Keratinocyte (primary cell): ENCODE results near the gene TNRC18. TPM values are rescaled to one million over a fixed set of nuclear protein-coding genes. Genes with fewer than 3 reads are reported as not detected.
"Not testable (repeated sequence)": the region's sequence is repeated elsewhere in the genome, so short reads cannot be mapped to it uniquely, and the experiment has no call there.

Experiments
- DNase-seq: peaks from one replicate; pipeline ENCODE4 v3.0.0-alpha.2; 2011; ENCODE audit warnings: low read depth, missing footprints, low spot score
- FAIRE-seq: peaks from 2 replicates; lab custom pipeline; 2011; peaks lifted over from hg19 to GRCh38; lab: Jason Lieb, UNC
- H2AFZ ChIP-seq: 2 replicates; pipeline ENCODE4 v1.6.0; 2012; ENCODE audit warnings: low read length, control low read depth, inconsistent platforms; ENCODE audit not compliant: control insufficient read depth
- H3K27ac ChIP-seq: 2 replicates; pipeline ENCODE4 v1.5.1; 2011; ENCODE audit warnings: low read length; ENCODE audit not compliant: control insufficient read depth, insufficient read depth
- H3K27me3 ChIP-seq: 3 replicates; pipeline ENCODE4 v1.6.0; 2011; ENCODE audit warnings: low read length; ENCODE audit not compliant: control insufficient read depth, insufficient read depth; ENCODE audit errors: extremely low read depth
- H3K36me3 ChIP-seq, 2 experiments: 2 replicates in 1 of 2; 3 replicates in 1 of 2; pipeline ENCODE4 v1.5.1; 2011; ENCODE audit warnings: low read length in 2 of 2, mild to moderate bottlenecking in 1 of 2; ENCODE audit not compliant: control insufficient read depth in 2 of 2, insufficient read depth in 2 of 2; ENCODE audit errors: extremely low read depth in 1 of 2
- H3K4me1 ChIP-seq: 3 replicates; pipeline ENCODE4 v1.5.1; 2011; ENCODE audit warnings: low read length; ENCODE audit not compliant: control insufficient read depth, insufficient read depth; ENCODE audit errors: extremely low read depth
- H3K4me2 ChIP-seq: 3 replicates; pipeline ENCODE4 v1.6.0; 2011; ENCODE audit warnings: low read depth, low read length; ENCODE audit not compliant: control insufficient read depth, insufficient read depth; ENCODE audit errors: extremely low read depth
- H3K4me3 ChIP-seq, 3 experiments: fragments of 200-600 bp in 1 of 3; sonication (generic) in 1 of 3; 2 replicates in 2 of 3; 3 replicates in 1 of 3; pipeline ENCODE4 v1.5.1; 2011 to 2016; ENCODE audit warnings: low read length in 3 of 3, mild to moderate bottlenecking in 3 of 3, control low read depth in 2 of 3, inconsistent platforms in 1 of 3, low read depth in 1 of 3, mixed read lengths in 1 of 3, mixed run types in 1 of 3, moderate library complexity in 1 of 3; ENCODE audit not compliant: control insufficient read depth in 2 of 3, insufficient read depth in 2 of 3; ENCODE audit errors: extremely low read depth in 1 of 3
- H3K79me2 ChIP-seq: 2 replicates; pipeline ENCODE4 v1.6.0; 2012; ENCODE audit warnings: low read length; ENCODE audit not compliant: control insufficient read depth, insufficient read depth
- H3K9ac ChIP-seq: 3 replicates; pipeline ENCODE4 v1.6.0; 2011; ENCODE audit warnings: low read length; ENCODE audit not compliant: control insufficient read depth, insufficient read depth; ENCODE audit errors: extremely low read depth
- H3K9me1 ChIP-seq: 3 replicates; pipeline ENCODE4 v1.6.0; 2011; ENCODE audit warnings: low read length; ENCODE audit not compliant: control insufficient read depth, insufficient read depth; ENCODE audit errors: extremely low read depth
- H3K9me3 ChIP-seq: 2 replicates; pipeline ENCODE4 v1.5.1; 2012; ENCODE audit warnings: low read depth, low read length; ENCODE audit not compliant: control insufficient read depth
- H4K20me1 ChIP-seq: 3 replicates; pipeline ENCODE4 v1.6.0; 2011; ENCODE audit warnings: low read length; ENCODE audit not compliant: control insufficient read depth, insufficient read depth; ENCODE audit errors: extremely low read depth
- EZH2 ChIP-seq: IDR thresholded peaks from one replicate; pipeline ENCODE4 v1.6.1; 2012; ENCODE audit warnings: inconsistent platforms, mild to moderate bottlenecking, low read length, moderate library complexity
- dilution Hi-C: fragments of 300-500 bp; cut with MboI; formaldehyde crosslinking; loops from one replicate; pipeline ENCODE4 v1.7.0; 2020; ENCODE audit warnings: low sequenced_read_pairs; ENCODE audit not compliant: extremely low pct_ligation_motif_present
- polyA plus RNA-seq, 5 experiments: library from polyadenylated mRNA; depleted of rRNA in 3 of 5; stranded (reverse) in 3 of 5; stranded (forward) in 1 of 5; unstranded in 1 of 5; fragments of >200 nt; gene quantifications; 1 replicate in 1 of 5; 2 replicates in 3 of 5; 3 replicates in 1 of 5; pipeline versions ENCODE4 v1.2.1 to v1.2.3, GENCODE V29; 2011 to 2012; ENCODE audit warnings: missing spikeins in 2 of 5, low read depth in 1 of 5, low replicate concordance in 1 of 5
- TF ChIP-seq, protein P1 (sequence below), 3 experiments: IDR thresholded peaks in 1 of 3; conservative IDR thresholded peaks in 1 of 3; optimal IDR thresholded peaks in 1 of 3; 2 replicates in 2 of 3; 3 replicates in 1 of 3; pipeline versions ENCODE3 to v1.5.1; 2011; ENCODE audit warnings: low read length in 3 of 3, mild to moderate bottlenecking in 3 of 3, moderate library complexity in 2 of 3, control low read depth in 1 of 3, inconsistent platforms in 1 of 3; ENCODE audit not compliant: insufficient read depth in 2 of 3; ENCODE audit errors: extremely low read depth in 1 of 3

The TNRC18 gene
- polyA plus RNA-seq, 1 donor (not counting 4 experiments of a cell fraction or from before 2014, with no cell fraction given), result 13.2 TPM

DNA sequence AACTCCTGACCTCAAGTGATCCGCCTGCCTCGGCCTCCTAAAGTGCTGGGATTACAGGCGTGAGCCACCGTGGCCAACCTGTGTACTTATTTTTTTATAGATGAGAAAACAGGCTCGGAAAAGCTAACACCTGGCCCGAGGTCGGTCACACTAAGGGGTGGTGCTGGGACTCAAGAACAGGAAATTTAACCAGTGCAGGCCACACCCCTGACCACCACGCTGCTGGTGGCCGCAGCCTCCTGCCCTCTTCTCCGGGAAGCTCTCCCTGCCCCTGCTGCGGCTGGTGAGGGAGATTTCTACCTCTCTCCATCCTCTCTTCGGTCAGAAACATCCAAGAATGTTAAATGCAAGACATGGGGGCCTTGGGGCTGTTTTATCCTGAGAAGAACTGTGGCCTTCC, 63.2 kb downstream of the TNRC18 start:
- no peak overlapping the region for H2AFZ ChIP-seq
- no peak for TF ChIP-seq EZH2
- no peak for DNase-seq
- peaks cover under 1% of the 10 kb centered on the region for H3K4me1 ChIP-seq
- no peak overlapping the region for H3K4me2 ChIP-seq
- H3K9me1 ChIP-seq, result no peaks in the 10 kb centered on the region
- peaks cover 63% of the 10 kb centered on the region for H3K79me2 ChIP-seq
- no peaks in the 10 kb centered on the region for H3K9me3 ChIP-seq
- no peak overlapping the region for H3K4me3 ChIP-seq
- H4K20me1 ChIP-seq, result peaks cover 10% of the 10 kb centered on the region
- dilution Hi-C loops, result no loop called here
- H3K27me3 ChIP-seq, result no peaks in the 10 kb centered on the region
- no peak overlapping the region for H3K9ac ChIP-seq
- no peak overlapping the region for H3K27ac ChIP-seq
- H3K36me3 ChIP-seq, result peaks cover 39 to 41% of the 10 kb centered on the region in 2 experiments
- FAIRE-seq, result no peak

DNA sequence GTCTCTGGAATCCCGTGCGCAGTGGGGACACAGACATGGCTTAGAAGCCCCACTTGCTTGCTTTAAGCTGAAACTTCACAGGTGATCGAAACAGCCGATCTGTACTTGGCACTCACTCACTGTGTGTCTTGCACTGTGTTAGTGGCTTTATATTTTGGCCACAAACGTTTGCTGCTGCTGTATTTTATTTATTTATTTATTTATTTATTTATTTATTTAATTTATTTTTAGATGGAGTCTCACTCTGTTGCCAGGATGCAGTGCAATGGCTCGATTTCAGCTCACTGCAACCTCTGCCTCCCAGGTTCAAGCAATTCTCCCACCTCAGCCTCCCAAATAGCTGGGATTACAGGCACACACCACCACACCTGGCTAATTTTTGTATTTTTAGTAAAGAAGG, 63.6 kb downstream of the TNRC18 start:
- H3K4me2 ChIP-seq, DNase-seq, H3K27me3 ChIP-seq, H3K9me3 ChIP-seq, H2AFZ ChIP-seq, H3K27ac ChIP-seq, H3K4me3 ChIP-seq, FAIRE-seq, H3K9me1 ChIP-seq, H3K9ac ChIP-seq, H3K4me1 ChIP-seq, dilution Hi-C loops: not testable (repeated sequence)
- H3K79me2 ChIP-seq, result peaks cover 63% of the 10 kb centered on the region
- H4K20me1 ChIP-seq, result peaks cover 12% of the 10 kb centered on the region
- H3K36me3 ChIP-seq, result peaks cover 39 to 42% of the 10 kb centered on the region in 2 experiments

DNA sequence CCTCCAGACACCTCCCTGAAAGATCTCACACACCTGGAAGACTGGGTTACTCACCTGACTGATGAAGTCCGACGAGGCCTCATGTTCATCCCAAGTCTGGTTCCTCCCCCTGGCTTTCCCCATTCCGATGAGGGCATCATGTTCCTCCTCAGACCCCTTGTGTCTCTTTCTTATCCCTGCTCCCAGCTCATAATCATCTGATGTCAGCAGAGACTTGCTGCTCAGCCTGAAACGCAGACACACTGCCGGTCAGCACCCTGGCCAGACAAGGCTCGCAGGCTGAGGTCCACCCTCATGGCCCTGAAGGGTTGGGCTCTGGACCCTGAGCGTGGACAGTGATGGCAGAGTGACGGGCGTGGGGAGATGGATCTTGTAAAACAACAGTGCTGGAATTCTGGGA, 64.3 kb downstream of the TNRC18 start:
- TF ChIP-seq EZH2, result no peak
- TF ChIP-seq, protein P1, sequence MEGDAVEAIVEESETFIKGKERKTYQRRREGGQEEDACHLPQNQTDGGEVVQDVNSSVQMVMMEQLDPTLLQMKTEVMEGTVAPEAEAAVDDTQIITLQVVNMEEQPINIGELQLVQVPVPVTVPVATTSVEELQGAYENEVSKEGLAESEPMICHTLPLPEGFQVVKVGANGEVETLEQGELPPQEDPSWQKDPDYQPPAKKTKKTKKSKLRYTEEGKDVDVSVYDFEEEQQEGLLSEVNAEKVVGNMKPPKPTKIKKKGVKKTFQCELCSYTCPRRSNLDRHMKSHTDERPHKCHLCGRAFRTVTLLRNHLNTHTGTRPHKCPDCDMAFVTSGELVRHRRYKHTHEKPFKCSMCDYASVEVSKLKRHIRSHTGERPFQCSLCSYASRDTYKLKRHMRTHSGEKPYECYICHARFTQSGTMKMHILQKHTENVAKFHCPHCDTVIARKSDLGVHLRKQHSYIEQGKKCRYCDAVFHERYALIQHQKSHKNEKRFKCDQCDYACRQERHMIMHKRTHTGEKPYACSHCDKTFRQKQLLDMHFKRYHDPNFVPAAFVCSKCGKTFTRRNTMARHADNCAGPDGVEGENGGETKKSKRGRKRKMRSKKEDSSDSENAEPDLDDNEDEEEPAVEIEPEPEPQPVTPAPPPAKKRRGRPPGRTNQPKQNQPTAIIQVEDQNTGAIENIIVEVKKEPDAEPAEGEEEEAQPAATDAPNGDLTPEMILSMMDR (optimal IDR thresholded peaks at IDR 0.05 in 1 of 3, IDR thresholded peaks at IDR 0.05 in 1 of 3, conservative IDR thresholded peaks at IDR 0.05 in 1 of 3; ENCODE audit: extremely low read depth in 1 of 3, insufficient read depth in 2 of 3, low read length in 3 of 3), result no peak
- Histone ChIP-seq H3K79me2 (peaks cover 63% of the 10 kb centered on the region), H3K27ac (no peak overlapping the region), H3K9me1 (no peaks in the 10 kb centered on the region), H3K9me3 (no peaks in the 10 kb centered on the region), H3K4me2 (no peak overlapping the region), H3K9ac (no peak overlapping the region), H3K36me3 (peaks cover 42 to 46% of the 10 kb centered on the region in 2 experiments), H2AFZ (no peak overlapping the region), H3K4me3 (no peak overlapping the region), H3K4me1 (peaks cover 11% of the 10 kb centered on the region), H3K27me3 (no peaks in the 10 kb centered on the region), H4K20me1 (peaks cover 18% of the 10 kb centered on the region)
- FAIRE-seq (no peak), DNase-seq (no peak)
- dilution Hi-C loops, result no loop called here
